Tibial nerve (tissue), 4 donors: Measurements from ENCODE around the gene KCNK18.

Source experiments
- CTCF ChIP-seq, 5 experiments: fragments of 200-600 bp in 3 of 5; fragments of 450-650 bp in 2 of 5; sonication (generic) in 3 of 5; IDR thresholded peaks; one replicate each; pipeline ENCODE4 v1.5.1; 2016 to 2019; ENCODE audit warnings: antibody characterized with exemption in 5 of 5, mild to moderate bottlenecking in 3 of 5, moderate library complexity in 2 of 5
- EP300 ChIP-seq, 2 donors: sonication (generic); formaldehyde crosslinking; IDR thresholded peaks; one replicate each; pipeline ENCODE4 v1.6.1; 2017; ENCODE audit warnings: antibody characterized with exemption in 2 of 2, mild to moderate bottlenecking in 1 of 2
- POLR2A ChIP-seq, 2 donors: fragments of 450-650 bp; IDR thresholded peaks; one replicate each; pipeline ENCODE4 v1.6.1; 2017; ENCODE audit warnings: antibody characterized with exemption in 2 of 2, mild to moderate bottlenecking in 2 of 2, moderate library complexity in 2 of 2

DNA sequence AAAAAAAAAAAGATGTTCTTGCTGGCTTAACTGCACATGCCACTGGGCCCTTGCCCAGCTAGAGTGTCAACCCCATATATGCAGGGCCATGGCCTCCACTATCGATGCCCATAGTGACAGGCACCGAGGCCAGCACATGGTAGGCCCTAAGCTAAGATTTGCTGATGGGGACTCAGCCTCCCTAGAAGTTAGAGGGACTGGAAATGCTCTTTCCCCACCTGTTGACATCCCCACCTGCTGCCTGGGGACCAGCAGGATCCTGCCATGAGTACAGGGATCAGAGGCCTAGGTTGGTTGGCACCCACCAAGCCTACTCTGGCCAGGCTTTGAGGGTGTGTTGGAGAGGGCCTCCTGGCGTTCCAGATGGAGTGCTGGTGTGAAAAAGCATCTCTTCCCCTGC lies 27.6 kb downstream of the KCNK18 start:
- no peak for TF ChIP-seq CTCF (IDR thresholded peaks at IDR 0.05)
- no peak for TF ChIP-seq POLR2A (IDR thresholded peaks at IDR 0.05)
- TF ChIP-seq EP300 (IDR thresholded peaks at IDR 0.05), result no peak
